HEK293T (cell line): Measurements from ENCODE around the gene ARVCF.

Source experiments
- BHLHE40 ChIP-seq: fragments of 450-650 bp; IDR thresholded peaks from 2 replicates; pipeline ENCODE4 v1.6.1; 2016; ENCODE audit warnings: mild to moderate bottlenecking, moderate library complexity, borderline replicate concordance
- ELF4 ChIP-seq: fragments of 450-650 bp; IDR thresholded peaks from 2 replicates; pipeline ENCODE4 v1.6.1; 2017; ENCODE audit warnings: antibody characterized with exemption
- FOXM1 ChIP-seq: fragments of 450-650 bp; IDR thresholded peaks from 2 replicates; pipeline ENCODE4 v1.6.1; 2017; ENCODE audit warnings: mild to moderate bottlenecking, borderline replicate concordance
- SP1 ChIP-seq: fragments of 450-650 bp; IDR thresholded peaks from 2 replicates; pipeline ENCODE4 v1.6.1; 2017
- TARDBP ChIP-seq: fragments of 450-650 bp; IDR thresholded peaks from 2 replicates; pipeline ENCODE4 v1.6.1; 2016
- ZNF384 ChIP-seq: fragments of 450-650 bp; IDR thresholded peaks from 2 replicates; pipeline ENCODE4 v1.6.1; 2016

- no peak for TF ChIP-seq ELF4
- no peak for TF ChIP-seq SP1
- TF ChIP-seq ZNF384: no peak
- TF ChIP-seq TARDBP: no peak
- no peak for TF ChIP-seq FOXM1
- no peak for TF ChIP-seq BHLHE40
These were observed 35.3 kb upstream of the ARVCF start for GRCh38 chr22:20051927-20052308.
